Measurements from ENCODE around the gene LGR4.

DNA sequence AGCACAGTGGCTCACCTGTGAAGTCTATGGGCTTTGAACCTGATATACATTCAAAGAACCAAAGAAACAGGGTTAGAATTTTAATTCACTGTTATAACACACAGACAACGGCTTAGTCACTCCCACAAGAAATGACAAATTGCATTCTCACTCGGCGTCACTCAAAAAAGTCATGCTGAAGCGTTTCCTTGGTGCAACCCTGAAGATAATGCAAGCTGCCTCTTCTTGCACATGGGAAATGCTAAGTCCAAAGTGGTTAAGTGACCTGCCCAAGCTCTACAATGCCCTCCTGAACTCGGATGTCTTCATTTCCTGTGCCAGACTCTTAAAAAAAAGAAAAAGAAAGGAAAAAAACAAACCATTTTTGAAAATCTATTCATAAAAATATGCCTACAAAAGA is 10.0 kb downstream of the LGR4 start:
- TF ChIP-seq FOS (IDR thresholded peaks at IDR 0.05; ENCODE audit: low read depth, low read length): no peak
- TF ChIP-seq, protein P1, sequence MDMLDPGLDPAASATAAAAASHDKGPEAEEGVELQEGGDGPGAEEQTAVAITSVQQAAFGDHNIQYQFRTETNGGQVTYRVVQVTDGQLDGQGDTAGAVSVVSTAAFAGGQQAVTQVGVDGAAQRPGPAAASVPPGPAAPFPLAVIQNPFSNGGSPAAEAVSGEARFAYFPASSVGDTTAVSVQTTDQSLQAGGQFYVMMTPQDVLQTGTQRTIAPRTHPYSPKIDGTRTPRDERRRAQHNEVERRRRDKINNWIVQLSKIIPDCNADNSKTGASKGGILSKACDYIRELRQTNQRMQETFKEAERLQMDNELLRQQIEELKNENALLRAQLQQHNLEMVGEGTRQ (IDR thresholded peaks at IDR 0.05; ENCODE audit: low read depth, low read length): no peak
- TF ChIP-seq, protein P2, sequence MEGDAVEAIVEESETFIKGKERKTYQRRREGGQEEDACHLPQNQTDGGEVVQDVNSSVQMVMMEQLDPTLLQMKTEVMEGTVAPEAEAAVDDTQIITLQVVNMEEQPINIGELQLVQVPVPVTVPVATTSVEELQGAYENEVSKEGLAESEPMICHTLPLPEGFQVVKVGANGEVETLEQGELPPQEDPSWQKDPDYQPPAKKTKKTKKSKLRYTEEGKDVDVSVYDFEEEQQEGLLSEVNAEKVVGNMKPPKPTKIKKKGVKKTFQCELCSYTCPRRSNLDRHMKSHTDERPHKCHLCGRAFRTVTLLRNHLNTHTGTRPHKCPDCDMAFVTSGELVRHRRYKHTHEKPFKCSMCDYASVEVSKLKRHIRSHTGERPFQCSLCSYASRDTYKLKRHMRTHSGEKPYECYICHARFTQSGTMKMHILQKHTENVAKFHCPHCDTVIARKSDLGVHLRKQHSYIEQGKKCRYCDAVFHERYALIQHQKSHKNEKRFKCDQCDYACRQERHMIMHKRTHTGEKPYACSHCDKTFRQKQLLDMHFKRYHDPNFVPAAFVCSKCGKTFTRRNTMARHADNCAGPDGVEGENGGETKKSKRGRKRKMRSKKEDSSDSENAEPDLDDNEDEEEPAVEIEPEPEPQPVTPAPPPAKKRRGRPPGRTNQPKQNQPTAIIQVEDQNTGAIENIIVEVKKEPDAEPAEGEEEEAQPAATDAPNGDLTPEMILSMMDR (conservative IDR thresholded peaks at IDR 0.05; ENCODE audit: low read depth, low read length): no peak
- TF ChIP-seq, protein P3, sequence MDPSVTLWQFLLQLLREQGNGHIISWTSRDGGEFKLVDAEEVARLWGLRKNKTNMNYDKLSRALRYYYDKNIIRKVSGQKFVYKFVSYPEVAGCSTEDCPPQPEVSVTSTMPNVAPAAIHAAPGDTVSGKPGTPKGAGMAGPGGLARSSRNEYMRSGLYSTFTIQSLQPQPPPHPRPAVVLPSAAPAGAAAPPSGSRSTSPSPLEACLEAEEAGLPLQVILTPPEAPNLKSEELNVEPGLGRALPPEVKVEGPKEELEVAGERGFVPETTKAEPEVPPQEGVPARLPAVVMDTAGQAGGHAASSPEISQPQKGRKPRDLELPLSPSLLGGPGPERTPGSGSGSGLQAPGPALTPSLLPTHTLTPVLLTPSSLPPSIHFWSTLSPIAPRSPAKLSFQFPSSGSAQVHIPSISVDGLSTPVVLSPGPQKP (IDR thresholded peaks at IDR 0.05; ENCODE audit: borderline replicate concordance, low read depth, low read length): no peak
- TF ChIP-seq RAD21 (IDR thresholded peaks at IDR 0.05; ENCODE audit: low read length): no peak
- no peak for TF ChIP-seq POLR2A (IDR thresholded peaks at IDR 0.05; ENCODE audit: low read depth, low read length)
- TF ChIP-seq RFX5 (IDR thresholded peaks at IDR 0.05; ENCODE audit: low read depth, low read length): no peak
- TF ChIP-seq CHD1 (IDR thresholded peaks at IDR 0.05; ENCODE audit: low read depth, low read length): no peak
- TF ChIP-seq MAFK (IDR thresholded peaks at IDR 0.05; ENCODE audit: low read depth, low read length): no peak
- no peak for TF ChIP-seq MAZ (IDR thresholded peaks at IDR 0.05; ENCODE audit: borderline replicate concordance, low read depth, low read length)
- TF ChIP-seq MXI1 (IDR thresholded peaks at IDR 0.05; ENCODE audit: borderline replicate concordance, low read depth, low read length): no peak
- no peak for TF ChIP-seq CEBPB (IDR thresholded peaks at IDR 0.05; ENCODE audit: low read depth, low read length)

All from IMR-90 (cell line).